OCI-LY1 (cell line): Measurements from ENCODE around the gene LRRC56.
A peak's percentile ranks its signal among the peaks of the same experiment; 100 is the strongest.

Experiments used
- H2AFZ ChIP-seq: fragments of 200-600 bp; sonication (generic), shearing (Covaris generic); 2 replicates; pipeline ENCODE4 v1.6.0; 2014; ENCODE audit warnings: antibody characterized with exemption, mild to moderate bottlenecking, low read length
- H3F3A ChIP-seq: fragments of 200-600 bp; sonication (generic), shearing (Covaris generic); 2 replicates; pipeline ENCODE4 v1.6.0; 2014; ENCODE audit warnings: mild to moderate bottlenecking, antibody characterized with exemption, low read length, moderate library complexity; ENCODE audit not compliant: insufficient read depth
- H3K27ac ChIP-seq: fragments of 200-600 bp; sonication (generic); 2 replicates; pipeline ENCODE4 v1.5.1; 2014; ENCODE audit warnings: low read length, mixed run types, mild to moderate bottlenecking, low read depth; ENCODE audit not compliant: poor library complexity, severe bottlenecking
- H3K27me3 ChIP-seq: fragments of 200-600 bp; sonication (generic); 2 replicates; pipeline ENCODE4 v1.6.0; 2014; ENCODE audit warnings: antibody characterized with exemption, mild to moderate bottlenecking, low read length, moderate library complexity; ENCODE audit not compliant: insufficient read depth
- H3K36me3 ChIP-seq: fragments of 200-600 bp; sonication (generic); 2 replicates; pipeline ENCODE4 v1.6.1; 2014; ENCODE audit warnings: mild to moderate bottlenecking, antibody characterized with exemption, low read length, moderate library complexity, mixed read lengths; ENCODE audit not compliant: insufficient read depth
- H3K4me1 ChIP-seq: fragments of 200-600 bp; sonication (generic); 2 replicates; pipeline ENCODE4 v1.5.1; 2014; ENCODE audit warnings: mild to moderate bottlenecking, low read length, moderate library complexity; ENCODE audit not compliant: insufficient read depth, severe bottlenecking
- H3K4me2 ChIP-seq: fragments of 200-600 bp; sonication (generic), shearing (Covaris generic); 2 replicates; pipeline ENCODE4 v1.6.1; 2014; ENCODE audit warnings: low read length
- H3K4me3 ChIP-seq: fragments of 200-600 bp; sonication (generic); 2 replicates; pipeline ENCODE4 v1.5.1; 2014; ENCODE audit warnings: low read length, low read depth, mild to moderate bottlenecking, mixed read lengths; ENCODE audit not compliant: poor library complexity, severe bottlenecking
- H3K79me2 ChIP-seq: fragments of 200-600 bp; shearing (Covaris generic); 2 replicates; pipeline ENCODE4 v1.6.1; 2016; ENCODE audit warnings: mixed run types, low read length, mixed read lengths; ENCODE audit not compliant: insufficient read depth
- H3K9ac ChIP-seq: fragments of 200-600 bp; sonication (generic), shearing (Covaris generic); 2 replicates; pipeline ENCODE4 v1.6.1; 2014; ENCODE audit warnings: mild to moderate bottlenecking, low read length, mixed read lengths
- H3K9me2 ChIP-seq: fragments of 200-600 bp; sonication (generic), shearing (Covaris generic); 2 replicates; pipeline ENCODE4 v1.6.1; 2014; ENCODE audit warnings: low read depth, mild to moderate bottlenecking, low read length, mixed read lengths
- H3K9me3 ChIP-seq: fragments of 200-600 bp; shearing (Covaris generic); 2 replicates; pipeline ENCODE4 v1.6.1; 2014; ENCODE audit warnings: low read length, mixed read lengths
- H4K20me1 ChIP-seq: fragments of 200-600 bp; sonication (generic), shearing (Covaris generic); 2 replicates; pipeline ENCODE4 v1.6.0; 2016; ENCODE audit warnings: mild to moderate bottlenecking, low read length; ENCODE audit not compliant: insufficient read depth
- CTCF ChIP-seq: fragments of 200-600 bp; sonication (generic), shearing (Covaris generic); IDR thresholded peaks from 2 replicates; pipeline ENCODE4 v1.5.1; 2017; ENCODE audit warnings: mild to moderate bottlenecking, antibody characterized with exemption, low read length, moderate library complexity, mixed read lengths
- EZH2 ChIP-seq: fragments of 200-600 bp; sonication (generic), shearing (Covaris generic); IDR thresholded peaks from 2 replicates; pipeline ENCODE4 v1.8.0; 2017; ENCODE audit warnings: borderline replicate concordance, mixed run types, mild to moderate bottlenecking, antibody characterized with exemption, low read length, moderate library complexity, mixed read lengths

The LRRC56 gene

GRCh38 chr11:555780-556661 lies 18.7 kb downstream of the LRRC56 start:
- no peaks in the 10 kb centered on the region for H3K79me2 ChIP-seq
- H3K9ac ChIP-seq: no peak overlapping the region
- H3K4me3 ChIP-seq: peak overlapping the region; percentile 47
- H2AFZ ChIP-seq: no peak overlapping the region
- H3K9me2 ChIP-seq: no peaks in the 10 kb centered on the region
- H4K20me1 ChIP-seq: no peaks in the 10 kb centered on the region
- TF ChIP-seq CTCF: no peak
- no peak for TF ChIP-seq EZH2
- H3K36me3 ChIP-seq: no peaks in the 10 kb centered on the region
- peak overlapping the region; percentile 64 for H3K4me2 ChIP-seq
- H3K27ac ChIP-seq: no peak overlapping the region
- peaks cover 7% of the 10 kb centered on the region for H3K27me3 ChIP-seq
- H3K4me1 ChIP-seq: peaks cover 26% of the 10 kb centered on the region
- H3K9me3 ChIP-seq: no peaks in the 10 kb centered on the region
- H3F3A ChIP-seq: no peaks in the 10 kb centered on the region

- Histone ChIP-seq H4K20me1 (no peaks in the 10 kb centered on the region), H3K4me1 (peaks cover 30% of the 10 kb centered on the region), H3K4me3 (no peak overlapping the region), H3K9me3 (no peaks in the 10 kb centered on the region), H3K36me3 (no peaks in the 10 kb centered on the region), H3K27ac (no peak overlapping the region), H3K79me2 (no peaks in the 10 kb centered on the region), H3K9ac (no peak overlapping the region), H3K27me3 (peaks cover 7% of the 10 kb centered on the region), H3F3A (no peaks in the 10 kb centered on the region), H3K4me2 (no peak overlapping the region), H2AFZ (no peak overlapping the region), H3K9me2 (no peaks in the 10 kb centered on the region)
- TF ChIP-seq CTCF (no peak), EZH2 (no peak)
These were observed 19.4 kb downstream of the LRRC56 start for GRCh38 chr11:556662-557256.

- H3K27me3 ChIP-seq: peaks cover 7% of the 10 kb centered on the region
- no peak overlapping the region for H2AFZ ChIP-seq
- no peaks in the 10 kb centered on the region for H3K36me3 ChIP-seq
- no peaks in the 10 kb centered on the region for H3F3A ChIP-seq
- no peak overlapping the region for H3K4me2 ChIP-seq
- H3K9me3 ChIP-seq: no peaks in the 10 kb centered on the region
- no peaks in the 10 kb centered on the region for H3K79me2 ChIP-seq
- H4K20me1 ChIP-seq: no peaks in the 10 kb centered on the region
- TF ChIP-seq EZH2 (no peak), CTCF (no peak)
- H3K4me1 ChIP-seq: peaks cover 34% of the 10 kb centered on the region
- H3K27ac ChIP-seq: no peak overlapping the region
- no peak overlapping the region for H3K9ac ChIP-seq
- H3K4me3 ChIP-seq: no peak overlapping the region
- no peaks in the 10 kb centered on the region for H3K9me2 ChIP-seq
These were observed 20.2 kb downstream of the LRRC56 start for GRCh38 chr11:557328-558132.
